ENCODE measurements around the gene NFILZ. TPM values are rescaled to one million over a fixed set of nuclear protein-coding genes. Genes with fewer than 3 reads are reported as not detected.
A peak's percentile ranks its signal among the peaks of the same experiment; 100 is the strongest.

The NFILZ gene
- total RNA-seq, 1 donor = not detected

DNA sequence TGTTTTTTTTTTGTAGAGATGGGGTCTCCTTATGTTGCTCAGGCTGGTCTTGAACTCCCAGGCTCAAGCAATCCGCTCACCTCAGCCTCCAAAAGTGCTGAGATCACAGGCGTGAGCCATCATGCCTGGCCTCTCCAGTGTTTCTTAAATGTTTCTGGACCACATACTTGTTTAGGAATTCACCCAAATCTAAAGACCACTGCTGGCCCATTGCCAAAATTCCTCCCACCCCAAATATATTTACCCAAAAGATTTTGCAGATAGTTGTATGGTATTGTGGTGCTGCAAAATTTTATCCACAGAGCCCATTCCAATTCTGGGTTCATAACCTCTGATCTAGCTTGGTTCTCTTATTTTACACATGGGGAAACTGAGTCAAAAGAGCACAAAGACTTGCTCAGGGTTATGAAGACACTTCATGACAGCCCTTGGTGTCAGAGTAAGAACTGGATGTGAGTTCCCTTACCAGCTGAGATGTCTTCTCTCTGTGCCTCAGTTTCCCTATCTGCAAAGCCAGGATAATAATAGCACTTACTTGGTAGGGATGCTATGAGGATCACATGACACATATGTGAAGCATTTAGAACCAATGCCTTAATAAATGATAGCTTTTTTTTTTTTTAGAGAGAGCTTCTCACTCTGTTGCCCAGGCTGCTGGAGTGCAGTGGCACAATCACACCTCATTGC lies 10.9 kb downstream of the NFILZ start:
- no peak for TF ChIP-seq CTCF (IDR thresholded peaks at IDR 0.05; ENCODE audit: insufficient read depth, low read length)

DNA sequence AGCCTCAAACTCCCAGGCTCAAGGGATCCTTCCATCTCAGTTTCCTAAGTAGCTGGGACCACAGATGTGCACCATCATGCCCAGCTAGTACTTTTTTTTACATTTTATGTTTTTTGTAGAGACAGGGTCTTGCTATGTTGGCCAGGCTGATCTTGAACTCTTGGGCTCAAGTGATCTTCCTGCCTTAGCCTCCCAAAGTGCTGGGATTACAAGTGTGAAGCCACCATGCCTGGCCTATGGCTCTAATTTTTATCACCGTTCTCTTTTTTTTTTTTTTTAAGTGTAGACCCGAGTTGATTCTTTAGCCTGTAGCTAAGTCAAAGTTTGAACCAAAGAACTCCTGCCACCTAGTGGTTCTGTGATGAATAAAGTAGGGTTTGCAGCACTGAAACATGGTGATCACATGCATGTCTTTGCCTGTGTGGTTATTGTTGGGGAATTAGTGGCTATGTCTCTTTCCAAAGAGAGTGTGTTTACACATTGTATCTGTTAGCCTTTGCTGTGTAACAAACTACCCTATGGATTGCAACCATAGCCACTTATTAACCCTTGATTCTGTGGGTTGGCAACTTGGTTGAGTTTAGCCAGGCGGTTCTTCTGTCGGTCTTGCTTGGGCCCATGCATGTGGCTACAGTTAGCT lies 11.6 kb downstream of the NFILZ start:
- TF ChIP-seq CTCF (IDR thresholded peaks at IDR 0.05; ENCODE audit: insufficient read depth, low read length) = peak; percentile 60
- DNase-seq (ENCODE audit: low read depth) = peak; percentile 81
- no peak overlapping the region for H3K4me3 ChIP-seq (ENCODE audit: low read depth, low read length)

More for the DNA sequence above, 10.9 kb downstream of the NFILZ start:
- DNase-seq (ENCODE audit: low read depth) = no peak
- H3K4me3 ChIP-seq (ENCODE audit: low read depth, low read length) = no peak overlapping the region

- no peak overlapping the region for H3K4me3 ChIP-seq (ENCODE audit: low read depth, low read length)
- TF ChIP-seq CTCF (IDR thresholded peaks at IDR 0.05; ENCODE audit: insufficient read depth, low read length) = no peak
- no peak for DNase-seq (ENCODE audit: low read depth)
Observed at GRCh38 chr19:8642561-8642960, 12.1 kb downstream of the NFILZ start.

DNA sequence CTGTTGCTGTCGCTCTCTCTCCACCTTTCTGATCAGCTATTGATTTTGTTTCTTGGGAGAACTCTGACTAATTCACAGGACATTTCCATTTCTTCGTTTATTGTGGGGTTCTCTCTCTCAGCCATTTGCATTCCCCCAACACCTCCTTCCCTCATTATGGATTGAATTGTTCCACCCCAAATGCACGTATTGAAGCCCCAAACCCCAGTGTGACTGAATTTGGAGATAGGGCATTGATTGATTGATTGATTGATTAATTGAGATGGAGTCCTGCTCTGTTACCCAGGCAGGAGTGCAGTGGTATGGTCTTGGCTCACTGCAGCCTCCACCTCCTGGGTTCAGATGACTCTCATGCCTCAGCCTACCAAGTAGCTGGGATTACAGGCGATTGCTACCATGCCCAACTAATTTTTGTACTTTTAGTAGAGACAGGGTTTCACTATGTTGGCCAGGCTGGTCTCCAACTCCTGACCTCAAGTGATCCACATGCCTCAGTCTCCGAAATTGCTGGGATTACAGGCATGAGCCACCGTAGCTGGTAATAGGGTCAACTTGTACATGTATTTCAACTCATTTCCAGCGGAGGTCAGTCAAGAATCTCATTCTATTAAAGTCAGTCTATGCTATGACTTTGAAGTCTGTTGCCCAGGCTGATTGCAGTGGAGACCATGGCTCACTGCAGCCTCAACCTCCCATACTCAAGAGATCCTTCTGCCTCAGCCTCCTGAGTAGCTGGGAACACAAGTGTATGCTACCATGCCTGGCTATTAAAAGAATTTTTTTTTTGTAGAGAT lies 13.6 kb downstream of the NFILZ start:
- no peak overlapping the region for H3K4me3 ChIP-seq (ENCODE audit: low read depth, low read length)
- no peak for DNase-seq (ENCODE audit: low read depth)
- TF ChIP-seq CTCF (IDR thresholded peaks at IDR 0.05; ENCODE audit: insufficient read depth, low read length) = no peak

DNA sequence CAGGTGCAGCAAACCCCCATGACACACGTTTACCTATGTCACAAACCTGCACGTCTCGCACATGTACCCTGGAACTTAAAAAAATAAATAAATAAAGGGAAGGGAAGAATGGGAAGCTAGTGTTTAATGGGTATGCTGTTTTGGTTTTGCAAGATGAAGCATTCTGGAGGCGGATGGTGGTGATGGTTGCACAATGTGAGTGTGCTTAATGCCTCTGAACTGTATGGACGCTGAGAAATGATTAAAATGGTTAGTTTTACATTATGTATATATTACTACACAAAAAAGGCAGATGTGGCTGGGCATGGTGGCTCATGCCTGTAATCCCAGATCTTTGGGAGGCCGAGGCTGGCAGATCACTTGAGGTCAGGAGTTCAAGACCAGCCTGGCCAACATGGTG lies 17.8 kb downstream of the NFILZ start:
- no peak for TF ChIP-seq CTCF (IDR thresholded peaks at IDR 0.05; ENCODE audit: insufficient read depth, low read length)
- no peak overlapping the region for H3K4me3 ChIP-seq (ENCODE audit: low read depth, low read length)
- DNase-seq (ENCODE audit: low read depth) = no peak

DNA sequence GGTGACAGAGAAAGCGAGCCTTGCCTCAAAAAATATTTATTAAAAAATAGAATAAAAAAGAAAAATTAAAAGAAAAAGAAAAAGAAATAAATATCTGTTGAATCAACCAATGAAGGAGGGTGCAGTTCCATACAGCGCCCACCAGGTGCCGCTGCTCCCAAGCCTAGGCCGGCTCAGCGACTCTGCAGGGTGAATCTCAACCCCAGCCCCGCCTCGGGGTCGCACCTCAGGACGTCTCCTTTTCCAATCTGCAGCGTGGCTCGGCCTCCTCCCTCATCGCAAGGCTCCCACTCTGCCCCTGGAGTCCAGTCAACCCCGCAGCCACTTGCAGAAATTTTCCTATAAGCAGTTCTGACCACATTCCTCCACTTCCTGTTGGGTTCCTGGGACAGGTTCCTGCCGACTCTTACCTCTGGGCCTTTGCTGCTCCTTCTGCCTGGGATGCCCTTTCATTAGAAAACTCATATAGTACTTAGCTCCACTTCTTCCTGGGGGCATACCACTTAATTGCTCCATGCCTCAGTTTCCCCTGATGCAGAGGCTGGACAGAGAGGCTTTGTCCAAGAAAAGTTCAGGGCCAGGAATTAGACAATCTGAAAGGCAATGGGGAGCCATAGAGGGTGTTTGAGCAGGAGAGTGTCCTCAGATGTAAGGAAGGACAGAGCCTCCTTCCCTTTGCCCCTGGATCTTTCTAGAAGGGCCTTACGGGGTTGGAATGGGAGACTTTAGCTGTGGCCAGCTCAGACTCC lies 24.3 kb downstream of the NFILZ start:
- peak; percentile 45 for DNase-seq (ENCODE audit: low read depth)
- no peak overlapping the region for H3K4me3 ChIP-seq (ENCODE audit: low read depth, low read length)
- TF ChIP-seq CTCF (IDR thresholded peaks at IDR 0.05; ENCODE audit: insufficient read depth, low read length) = peak; percentile 96

Measured in fibroblast of the aortic adventitia (primary cell).